Measurements from ENCODE around the gene UNC13A. TPM values are rescaled to one million over a fixed set of nuclear protein-coding genes. Genes with fewer than 3 reads are reported as not detected.
"Not testable (repeated sequence)": the region's sequence is repeated elsewhere in the genome, so short reads cannot be mapped to it uniquely, and the experiment has no call there.

The UNC13A gene
- total RNA-seq, 1 donor from 2014 or later: 0.13 TPM

DNA sequence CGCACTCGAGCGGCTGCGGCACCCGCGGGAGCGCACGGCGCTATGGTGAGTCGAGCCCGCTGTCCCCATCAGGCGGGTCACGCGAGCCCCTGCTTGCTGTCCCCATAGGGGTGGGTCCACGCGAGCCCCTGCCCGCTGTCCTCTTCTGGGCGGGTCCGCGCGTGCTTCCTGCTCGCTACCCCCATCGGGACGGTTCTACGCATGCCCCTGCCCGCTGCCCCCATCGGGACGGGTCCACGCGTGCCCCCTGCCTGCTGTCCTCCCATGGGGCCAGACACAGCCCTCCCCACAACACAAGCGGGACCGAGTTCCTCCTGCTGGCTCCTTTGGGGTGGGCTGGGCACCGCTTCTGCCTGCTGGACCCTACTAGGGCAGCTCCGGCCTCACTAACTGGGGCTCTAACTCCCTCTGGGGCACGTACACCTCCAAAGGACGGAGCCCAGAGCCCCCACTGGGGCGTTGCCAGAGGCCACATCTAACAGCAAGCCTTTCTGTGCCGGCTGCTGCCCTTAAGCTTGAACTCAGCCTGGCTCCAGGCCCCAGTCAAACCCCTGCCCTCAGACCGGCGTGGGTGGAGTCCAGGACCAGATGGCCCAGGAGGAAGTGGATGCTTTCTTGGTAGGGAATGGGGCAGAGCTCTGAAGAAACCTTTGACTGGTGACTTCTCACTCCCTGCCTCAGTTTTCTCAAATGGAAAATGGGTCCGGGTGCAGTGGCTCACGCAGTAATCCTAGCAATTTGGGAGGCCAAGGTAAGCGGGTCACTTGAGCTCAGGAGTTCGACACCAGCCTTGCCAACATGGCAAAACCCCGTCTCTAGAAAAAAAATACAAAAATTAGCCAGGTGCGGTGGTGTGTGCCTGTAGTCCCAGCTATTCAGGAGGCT is 132.0 kb downstream of the UNC13A start:
- intact Hi-C loops (cut with DNase I): no loop called here
- peak; percentile 80 for DNase-seq (ENCODE audit: low spot score)
- peak; percentile 61 for ATAC-seq

DNA sequence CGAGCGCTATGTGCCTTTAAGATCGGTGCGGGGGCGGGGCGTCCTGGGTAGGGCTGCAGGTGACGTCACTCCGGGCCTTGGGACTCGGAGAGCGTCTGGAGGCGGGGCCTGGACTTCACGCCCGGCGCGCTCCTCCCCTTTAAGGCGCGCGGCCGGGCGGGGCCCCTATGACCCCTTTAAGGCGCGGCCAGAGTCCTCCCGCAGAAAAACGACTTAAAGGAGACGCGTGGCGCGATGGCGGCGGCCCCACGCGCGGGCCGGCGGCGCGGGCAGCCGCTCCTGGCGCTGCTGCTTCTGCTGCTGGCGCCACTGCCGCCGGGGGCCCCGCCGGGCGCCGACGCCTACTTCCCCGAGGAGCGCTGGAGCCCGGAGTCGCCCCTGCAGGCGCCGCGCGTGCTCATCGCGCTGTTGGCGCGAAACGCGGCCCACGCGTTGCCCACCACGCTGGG is 132.7 kb downstream of the UNC13A start, which contains the start of gene COLGALT1:
Gene COLGALT1, plus strand, starts transcription at position 170 of the 449 bp plus-strand sequence. Its CDS starts 65 bp downstream, at position 235.
- peak; percentile 97 for ATAC-seq
- intact Hi-C loops (cut with DNase I): no loop called here
- DNase-seq (ENCODE audit: low spot score): peak; percentile 99

DNA sequence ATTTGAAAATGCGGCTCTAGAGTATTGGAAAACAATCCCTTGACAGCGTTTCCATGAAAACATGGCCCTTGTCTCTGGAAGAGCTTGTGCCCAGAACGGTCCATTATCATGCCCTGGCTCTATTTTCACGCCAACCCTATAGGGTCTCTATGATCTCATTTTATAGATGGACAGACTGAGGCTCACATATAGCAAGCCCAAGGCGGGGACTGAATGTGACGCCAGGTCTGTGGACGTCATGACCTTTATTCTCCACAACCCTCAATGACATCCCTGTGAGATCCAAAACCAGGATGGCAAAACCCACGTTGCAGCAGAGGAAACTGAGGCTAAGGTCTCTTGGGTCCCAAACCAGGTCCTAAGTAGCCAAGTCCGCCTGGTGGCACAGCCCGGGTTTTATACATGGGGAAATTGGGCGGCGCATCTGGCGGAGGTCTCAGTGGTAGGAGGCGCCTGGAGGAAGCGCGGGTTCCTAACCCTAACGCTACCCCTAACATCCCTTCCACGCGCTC is 133.1 kb downstream of the UNC13A start:
- peak; percentile 1 for ATAC-seq
- intact Hi-C loops (cut with DNase I): no loop called here

DNA sequence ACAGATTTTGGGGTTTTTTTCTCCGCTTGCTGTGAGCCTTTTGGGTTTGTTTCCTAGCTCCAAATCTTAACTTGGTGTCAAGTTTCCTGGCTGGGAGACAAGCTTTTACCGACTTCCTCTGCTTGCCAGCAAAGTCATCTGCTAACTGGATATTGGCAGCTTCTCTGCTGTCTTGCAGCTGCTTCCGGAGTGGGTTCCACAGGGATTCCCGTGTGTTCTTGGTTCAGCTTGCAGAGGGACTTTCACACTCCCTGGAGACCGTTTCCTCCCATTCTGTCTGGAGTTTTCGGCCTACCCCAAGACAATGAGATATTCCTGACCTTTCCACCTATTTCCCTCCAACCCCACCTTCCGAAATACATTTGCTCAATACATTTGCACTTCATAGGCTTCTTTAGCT is 134.9 kb downstream of the UNC13A start:
- intact Hi-C loops (cut with DNase I): no loop called here
- ATAC-seq: peak; percentile 76
- peak; percentile 86 for DNase-seq (ENCODE audit: low spot score)

More for the DNA sequence above, 133.1 kb downstream of the UNC13A start:
- DNase-seq (ENCODE audit: low spot score): no peak

DNA sequence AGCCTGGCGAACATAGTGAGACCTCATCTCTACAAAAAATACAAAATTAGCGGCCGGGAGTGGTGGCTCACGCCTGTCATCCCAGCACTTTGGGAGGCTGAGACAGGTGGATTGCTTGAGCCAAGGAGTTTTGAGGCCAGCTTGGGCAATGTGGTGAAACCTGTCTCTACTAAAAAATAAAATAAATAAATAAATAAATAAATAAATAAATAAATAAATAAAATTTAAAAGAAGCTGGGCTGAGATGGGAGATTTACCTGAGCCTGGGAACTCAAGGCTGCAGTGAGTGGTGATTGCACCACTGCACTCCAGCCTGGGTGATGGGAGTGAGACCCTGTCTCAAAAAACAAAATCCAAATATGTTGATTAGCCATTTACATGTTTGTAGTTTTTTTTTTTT is 135.4 kb downstream of the UNC13A start:
- ATAC-seq; DNase-seq (ENCODE audit: low spot score); intact Hi-C loops (cut with DNase I): not testable (repeated sequence)

Other genes starting within 250 kb of the UNC13A start
- gene TMEM221, start 239.7 kb downstream of the UNC13A start, total RNA-seq: 0.36 TPM
- not detected for gene NXNL1, start 227.4 kb downstream of the UNC13A start, total RNA-seq
- gene SLC27A1, start 217.8 kb downstream of the UNC13A start, total RNA-seq: 47.3 TPM
- 47.3 TPM for gene PGLS, start 176.7 kb downstream of the UNC13A start, total RNA-seq
- gene COLGALT1, start 132.7 kb downstream of the UNC13A start, total RNA-seq: 84.0 TPM
- 55.8 TPM for gene MAP1S, start 31.1 kb upstream of the UNC13A start, total RNA-seq
- gene FCHO1, start 63.1 kb upstream of the UNC13A start, total RNA-seq: 6.1 TPM
- 0.58 TPM for gene B3GNT3, start 106.8 kb upstream of the UNC13A start, total RNA-seq
- gene INSL3, start 133.2 kb upstream of the UNC13A start, total RNA-seq: not detected
- gene JAK3, start 159.6 kb upstream of the UNC13A start, total RNA-seq: 18.4 TPM
- 1,112 TPM for gene RPL18A, start 171.6 kb upstream of the UNC13A start, total RNA-seq
- not detected for gene SLC5A5, start 183.6 kb upstream of the UNC13A start, total RNA-seq
- gene CCDC124, start 244.7 kb upstream of the UNC13A start, total RNA-seq: 55.1 TPM

All from sciatic nerve (tissue), 2 donors.